Spleen (tissue), 11 donors: Measurements from ENCODE around the gene SMYD1. TPM values are rescaled to one million over a fixed set of nuclear protein-coding genes. Genes with fewer than 3 reads are reported as not detected.

Experiments used
- DNase-seq: peaks from one replicate; pipeline ENCODE4 v3.0.0-alpha.2; 2020
- H3K27ac ChIP-seq, 8 donors: fragments of 200-600 bp; sonication (generic) in 7 of 8; 1 replicate in 4 of 8; 2 replicates in 4 of 8; pipeline versions ENCODE4 v1.5.0 to v1.8.0; 2016 to 2021; ENCODE audit warnings: inconsistent platforms in 4 of 8, mild to moderate bottlenecking in 4 of 8, moderate library complexity in 1 of 8
- H3K27me3 ChIP-seq, 7 donors: fragments of 200-600 bp; sonication (generic) in 6 of 7; replicated peaks in 1 of 7; 1 replicate in 4 of 7; 2 replicates in 3 of 7; pipeline versions ENCODE4 v1.5.0 to v1.8.0; 2016 to 2021; ENCODE audit warnings: inconsistent platforms in 3 of 7, mild to moderate bottlenecking in 1 of 7
- H3K36me3 ChIP-seq, 6 donors: fragments of 200-600 bp; sonication (generic) in 5 of 6; 1 replicate in 4 of 6; 2 replicates in 2 of 6; pipeline versions ENCODE4 v1.5.0 to v1.8.0; 2016 to 2021; ENCODE audit warnings: inconsistent platforms in 2 of 6
- H3K4me1 ChIP-seq, 6 donors: fragments of 200-600 bp; sonication (generic) in 5 of 6; 1 replicate in 3 of 6; 2 replicates in 3 of 6; pipeline versions ENCODE4 v1.5.0 to v1.8.0; 2016 to 2021; ENCODE audit warnings: inconsistent platforms in 3 of 6
- H3K4me3 ChIP-seq, 8 donors: fragments of 200-600 bp; sonication (generic) in 7 of 8; 1 replicate in 4 of 8; 2 replicates in 4 of 8; pipeline versions ENCODE4 v1.5.0 to v1.8.0; 2016 to 2021; ENCODE audit warnings: inconsistent platforms in 4 of 8, mild to moderate bottlenecking in 4 of 8, moderate library complexity in 2 of 8
- H3K9me3 ChIP-seq, 8 donors: fragments of 200-600 bp; sonication (generic) in 7 of 8; 1 replicate in 4 of 8; 2 replicates in 4 of 8; pipeline versions ENCODE4 v1.5.0 to v1.8.0; 2016 to 2021; ENCODE audit warnings: inconsistent platforms in 4 of 8
- CTCF ChIP-seq, 11 experiments: fragments of 200-600 bp in 7 of 11; fragments of 450-650 bp in 4 of 11; sonication (generic) in 4 of 11; IDR thresholded peaks in 8 of 11; conservative IDR thresholded peaks in 3 of 11; 1 replicate in 7 of 11; 2 replicates in 4 of 11; pipeline versions ENCODE4 v1.4.0 to v1.8.0; 2016 to 2021; ENCODE audit warnings: antibody characterized with exemption in 11 of 11, inconsistent platforms in 4 of 11, mild to moderate bottlenecking in 1 of 11
- POLR2A ChIP-seq, 3 donors: fragments of 450-650 bp; IDR thresholded peaks; one replicate each; pipeline ENCODE4 v1.5.1; 2017; ENCODE audit warnings: antibody characterized with exemption in 3 of 3, mild to moderate bottlenecking in 1 of 3
- POLR2AphosphoS5 ChIP-seq, 3 donors: sonication (generic); formaldehyde crosslinking; IDR thresholded peaks; one replicate each; pipeline ENCODE4 v1.5.1; 2017; ENCODE audit warnings: antibody characterized with exemption in 3 of 3
- WGBS, 5 donors: extraction: QIAGEN DNeasy Blood & Tissue Kit in 3 of 5; methylation state at CpG; one replicate each; pipeline versions ENCODE4 v1.1.5 to v1.1.7; 2013 to 2018; 5-methylcytosine and 5-hydroxymethylcytosine counted together
- intact Hi-C: fragments of 100-400 bp; cut with DNase I; formaldehyde crosslinking; loops from one replicate; pipeline ENCODE4 v1.15.0; 2023; ENCODE audit warnings: low total_unique reads
- polyA plus RNA-seq, 3 donors: library from polyadenylated mRNA; stranded (reverse); fragments of 200-250 nt; gene quantifications; one replicate each; pipeline ENCODE4 v1.2.1, GENCODE V29; 2013
- total RNA-seq, 7 donors: library from RNA; depleted of rRNA in 3 of 7; stranded (reverse); fragments of >200 nt in 3 of 7; fragmentation: NEBNext Ultra II Directional in 4 of 7; extraction: Animal tissue kit (Norgen Biotek cat#: 25700) in 4 of 7; gene quantifications; one replicate each; pipeline versions ENCODE4 v1.1.0 to v1.2.1, GENCODE V29; 2016 to 2021
- donor health status: healthy with polysubstance abuse.
- donor health status: DM: no; HTN: no; CAD: no; lungs with moderate emphysema.
- donor health status: DM: no; HTN: no; CAD: no.
- donor health status: Bipolar disorder and iron deficiency.
- donor health status: healthy.
- donor health status: DM: no; HTN: no; CAD: no.
- donor health status: DM: yes; HTN: yes; CAD: no.

Gene SMYD1
- total and polyA plus RNA-seq, 10 donors = 0.02 to 0.07 TPM; not detected in 8

- Histone ChIP-seq H3K27me3 (no peaks in the 10 kb centered on the region), H3K4me3 (no peak overlapping the region), H3K9me3 (no peaks in the 10 kb centered on the region), H3K27ac (no peak overlapping the region), H3K36me3 (no peaks in the 10 kb centered on the region), H3K4me1 (peaks cover 0 to 13% (median 0%) of the 10 kb centered on the region in 6 donors)
- intact Hi-C loops = no loop called here
- TF ChIP-seq POLR2AphosphoS5 (IDR thresholded peaks at IDR 0.05) (no peak), CTCF (IDR thresholded peaks at IDR 0.05 in 8 of 11, conservative IDR thresholded peaks at IDR 0.05 in 3 of 11) (no peak), POLR2A (IDR thresholded peaks at IDR 0.05) (no peak)
- no peak for DNase-seq
These were observed 25.1 kb downstream of the SMYD1 start for GRCh38 chr2:88092773-88093172.

GRCh38 chr2:88095022-88095421 lies 27.4 kb downstream of the SMYD1 start:
- DNase-seq = no peak
- peaks cover 0 to 10% (median 0%) of the 10 kb centered on the region in 6 donors for H3K4me1 ChIP-seq
- no peaks in the 10 kb centered on the region for H3K27me3 ChIP-seq
- 70 to 93% (median 85%) methylated on average over 3 of the region's 3 CpGs for whole genome bisulfite sequencing, 5 donors
- TF ChIP-seq POLR2AphosphoS5 (IDR thresholded peaks at IDR 0.05) (no peak), POLR2A (IDR thresholded peaks at IDR 0.05) (no peak), CTCF (IDR thresholded peaks at IDR 0.05 in 8 of 11, conservative IDR thresholded peaks at IDR 0.05 in 3 of 11) (no peak)
- H3K4me3 ChIP-seq = no peak overlapping the region
- intact Hi-C loops = no loop called here
- H3K36me3 ChIP-seq = no peaks in the 10 kb centered on the region
- no peak overlapping the region for H3K27ac ChIP-seq
- no peaks in the 10 kb centered on the region for H3K9me3 ChIP-seq

GRCh38 chr2:88096708-88097107 lies 29.1 kb downstream of the SMYD1 start:
- Histone ChIP-seq H3K9me3 (no peaks in the 10 kb centered on the region), H3K4me3 (no peak overlapping the region), H3K27ac (no peak overlapping the region), H3K27me3 (no peaks in the 10 kb centered on the region), H3K4me1 (no peaks in the 10 kb centered on the region), H3K36me3 (no peaks in the 10 kb centered on the region)
- TF ChIP-seq POLR2A (IDR thresholded peaks at IDR 0.05) (no peak), CTCF (IDR thresholded peaks at IDR 0.05 in 8 of 11, conservative IDR thresholded peaks at IDR 0.05 in 3 of 11) (no peak), POLR2AphosphoS5 (IDR thresholded peaks at IDR 0.05) (no peak)
- WGBS, 5 donors = 68 to 93% (median 86%) methylated on average over 4 to 5 of the region's 5 CpGs
- intact Hi-C loops = no loop called here
- DNase-seq = no peak

GRCh38 chr2:88097192-88097591 lies 29.6 kb downstream of the SMYD1 start:
- H3K4me1 ChIP-seq = no peaks in the 10 kb centered on the region
- 63 to 78% (median 70%) methylated on average over 3 of the region's 3 CpGs for WGBS, 5 donors
- H3K9me3 ChIP-seq = no peaks in the 10 kb centered on the region
- H3K36me3 ChIP-seq = no peaks in the 10 kb centered on the region
- no peak overlapping the region for H3K4me3 ChIP-seq
- no peaks in the 10 kb centered on the region for H3K27me3 ChIP-seq
- no peak for DNase-seq
- TF ChIP-seq POLR2AphosphoS5 (IDR thresholded peaks at IDR 0.05) (no peak), POLR2A (IDR thresholded peaks at IDR 0.05) (no peak), CTCF (IDR thresholded peaks at IDR 0.05 in 8 of 11, conservative IDR thresholded peaks at IDR 0.05 in 3 of 11) (no peak)
- intact Hi-C loops = no loop called here
- no peak overlapping the region for H3K27ac ChIP-seq
